GM21737 (cell line): ENCODE data around the gene ADAMTS17.

Experiments used
- ATAC-seq: cut with Tn5 transposase; IDR thresholded peaks from one replicate; pipeline ENCODE4 v1.9.1; 2021; ENCODE audit warnings: mild to moderate bottlenecking, moderate library complexity; ENCODE audit not compliant: unreplicated experiment

ADAMTS17 gene

GRCh38 chr15:100175406-100176114 lies 166.2 kb downstream of the ADAMTS17 start:
- ATAC-seq, result no peak

GRCh38 chr15:100174904-100175275 lies 166.9 kb downstream of the ADAMTS17 start:
- ATAC-seq, result no peak

- ATAC-seq, result no peak
Measured at GRCh38 chr15:100174159-100174903, 167.4 kb downstream of the ADAMTS17 start.

- no peak for ATAC-seq
Measured at GRCh38 chr15:100172356-100173024, 169.3 kb downstream of the ADAMTS17 start.

- ATAC-seq, result no peak
Measured at GRCh38 chr15:100171411-100171810, 170.4 kb downstream of the ADAMTS17 start.

GRCh38 chr15:100170291-100171210 lies 171.2 kb downstream of the ADAMTS17 start:
- ATAC-seq, result peak; percentile 83

- ATAC-seq, result no peak
Measured at GRCh38 chr15:100169615-100170290, 172.0 kb downstream of the ADAMTS17 start.

GRCh38 chr15:100168787-100169186 lies 173.0 kb downstream of the ADAMTS17 start:
- no peak for ATAC-seq

- ATAC-seq, result no peak
Measured at GRCh38 chr15:100167884-100168375, 173.8 kb downstream of the ADAMTS17 start.

- ATAC-seq, result no peak
Measured at GRCh38 chr15:100166313-100166712, 175.5 kb downstream of the ADAMTS17 start.

GRCh38 chr15:100163961-100164360 lies 177.8 kb downstream of the ADAMTS17 start:
- ATAC-seq, result no peak

GRCh38 chr15:100160953-100161352 lies 180.8 kb downstream of the ADAMTS17 start:
- no peak for ATAC-seq

GRCh38 chr15:100159436-100159835 lies 182.3 kb downstream of the ADAMTS17 start:
- no peak for ATAC-seq

GRCh38 chr15:100158356-100158755 lies 183.4 kb downstream of the ADAMTS17 start:
- no peak for ATAC-seq

- no peak for ATAC-seq
Measured at GRCh38 chr15:100156201-100156600, 185.6 kb downstream of the ADAMTS17 start.

GRCh38 chr15:100154338-100154737 lies 187.4 kb downstream of the ADAMTS17 start:
- ATAC-seq, result no peak

GRCh38 chr15:100152463-100152862 lies 189.3 kb downstream of the ADAMTS17 start:
- no peak for ATAC-seq

- no peak for ATAC-seq
Measured at GRCh38 chr15:100150906-100151305, 190.9 kb downstream of the ADAMTS17 start.

GRCh38 chr15:100147828-100148227 lies 193.9 kb downstream of the ADAMTS17 start:
- no peak for ATAC-seq

GRCh38 chr15:100143378-100143777 lies 198.4 kb downstream of the ADAMTS17 start:
- ATAC-seq, result no peak
